ENCODE results near the gene CTIF.

Gene CTIF

GRCh38 chr18:48575658-48576456 is 37.0 kb downstream of the CTIF start:
- no peak for DNase-seq

- DNase-seq = no peak
These were observed 37.6 kb downstream of the CTIF start for GRCh38 chr18:48576457-48576771.

- DNase-seq = no peak
These were observed 38.8 kb downstream of the CTIF start for GRCh38 chr18:48577478-48578190.

- no peak for DNase-seq
These were observed 39.5 kb downstream of the CTIF start for GRCh38 chr18:48578289-48578688.

DNA sequence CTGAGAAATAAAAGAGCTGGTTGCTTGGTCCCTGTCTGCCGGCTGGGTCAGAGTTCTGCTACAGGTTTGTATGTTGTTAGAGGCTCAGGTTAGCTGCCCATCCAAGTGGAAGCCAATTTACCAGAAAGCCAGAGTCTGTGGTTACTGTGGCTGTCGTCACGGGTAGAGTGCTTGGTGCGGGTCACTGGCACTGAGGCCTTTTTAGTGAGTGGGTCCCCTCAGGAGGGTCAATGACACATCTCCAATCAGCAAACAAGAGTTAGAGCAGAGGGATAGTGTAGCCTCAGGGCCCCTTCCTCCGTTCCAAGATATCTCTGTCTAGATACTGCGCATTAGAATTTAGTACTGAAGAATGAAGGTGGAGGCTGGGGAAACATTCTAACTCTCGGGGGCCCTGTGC is 41.2 kb downstream of the CTIF start:
- DNase-seq = no peak

- no peak for DNase-seq
These were observed 42.0 kb downstream of the CTIF start for GRCh38 chr18:48580782-48581181.

- DNase-seq = no peak
These were observed 42.4 kb downstream of the CTIF start for GRCh38 chr18:48581206-48581605.

DNA sequence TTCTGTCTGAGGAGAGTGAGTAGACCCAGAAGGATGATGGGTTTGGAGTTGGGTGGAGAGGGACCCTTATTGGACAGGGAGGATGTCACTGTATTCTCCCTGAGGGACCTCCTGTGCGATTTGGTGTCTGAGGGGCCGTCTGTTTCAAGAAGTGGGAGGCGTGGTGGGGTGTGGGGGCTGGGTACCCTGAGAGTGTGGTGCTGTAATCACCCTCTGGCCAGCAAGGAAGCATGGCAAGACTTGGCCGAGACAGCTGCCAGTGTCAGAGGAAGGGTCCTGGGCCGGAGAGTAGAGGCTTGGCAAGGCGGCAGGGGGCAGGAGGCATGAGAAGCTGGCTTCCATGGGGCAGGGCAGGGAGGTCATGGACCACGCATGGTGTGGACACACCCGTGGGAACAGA is 43.1 kb downstream of the CTIF start:
- no peak for DNase-seq

GRCh38 chr18:48582946-48583345 is 44.1 kb downstream of the CTIF start:
- no peak for DNase-seq

GRCh38 chr18:48583573-48583972 is 44.7 kb downstream of the CTIF start:
- DNase-seq = no peak

DNA sequence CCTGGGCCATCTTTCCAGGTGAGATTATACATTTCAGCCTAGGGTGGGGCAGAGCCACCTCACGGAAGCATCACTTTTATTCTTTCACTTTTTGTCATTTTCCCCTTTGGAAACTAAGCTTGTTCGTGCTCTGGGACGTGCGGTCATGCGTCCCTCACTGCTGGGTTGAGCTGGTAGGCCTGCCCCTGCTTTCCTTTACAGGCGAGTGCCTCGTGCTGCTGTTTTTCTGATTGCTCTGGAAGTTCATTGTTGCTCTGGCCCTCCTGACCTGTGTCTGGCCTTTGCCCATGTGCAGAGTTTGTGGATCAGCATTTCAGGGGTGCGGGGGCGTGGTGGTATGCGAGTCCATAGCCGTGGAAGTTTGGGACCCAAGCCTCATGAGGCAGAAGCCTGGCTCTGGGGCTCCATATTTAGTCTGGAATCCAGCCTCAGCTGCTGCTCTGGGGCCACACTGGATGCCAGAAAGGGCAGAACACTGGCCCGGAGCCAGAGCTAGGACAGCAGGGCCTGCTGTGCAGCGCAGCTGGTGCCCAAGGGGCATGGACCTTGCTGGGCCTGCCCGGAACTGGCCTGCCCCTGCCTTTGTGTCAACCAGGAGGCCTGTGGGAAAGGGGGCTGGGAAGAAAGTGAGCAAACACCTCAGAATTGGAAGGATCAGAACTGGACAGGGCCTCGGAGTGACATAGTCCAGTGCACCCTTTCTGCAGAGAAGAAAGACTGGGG is 51.1 kb downstream of the CTIF start:
- no peak for DNase-seq

GRCh38 chr18:48590678-48591077 is 51.8 kb downstream of the CTIF start:
- DNase-seq = no peak

DNA sequence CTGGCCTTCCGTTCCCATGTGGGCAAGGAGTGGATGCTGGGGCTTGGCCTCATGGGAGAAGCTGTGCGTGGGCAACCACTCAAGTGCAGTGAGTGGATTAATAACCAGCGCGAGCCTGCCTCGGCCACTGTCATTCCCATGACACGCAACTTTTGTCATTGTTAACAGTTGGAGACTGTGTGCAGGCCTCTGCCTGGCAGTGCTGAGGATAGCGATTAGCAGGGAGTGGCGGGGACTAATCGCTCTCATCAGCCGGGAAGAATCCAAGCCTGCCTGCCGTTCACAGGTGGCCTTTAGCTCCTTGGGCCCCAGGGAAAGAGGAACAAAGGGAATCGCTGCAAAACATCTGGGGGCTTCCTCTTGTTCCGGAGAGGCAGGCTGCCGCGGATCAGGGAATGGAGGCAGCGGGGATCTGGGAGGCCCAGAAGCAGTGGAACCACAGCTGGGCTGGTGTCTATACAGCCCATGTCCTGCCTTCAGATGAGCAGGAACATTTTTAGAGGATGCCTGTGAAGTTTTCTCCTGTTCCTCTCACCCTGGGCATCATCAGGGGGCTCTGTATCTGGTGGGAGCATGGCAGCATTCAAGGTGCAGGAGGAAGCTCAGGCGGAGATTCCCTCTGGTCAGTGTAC is 53.8 kb downstream of the CTIF start:
- DNase-seq = no peak

GRCh38 chr18:48594471-48595094 is 55.8 kb downstream of the CTIF start:
- DNase-seq = no peak

DNA sequence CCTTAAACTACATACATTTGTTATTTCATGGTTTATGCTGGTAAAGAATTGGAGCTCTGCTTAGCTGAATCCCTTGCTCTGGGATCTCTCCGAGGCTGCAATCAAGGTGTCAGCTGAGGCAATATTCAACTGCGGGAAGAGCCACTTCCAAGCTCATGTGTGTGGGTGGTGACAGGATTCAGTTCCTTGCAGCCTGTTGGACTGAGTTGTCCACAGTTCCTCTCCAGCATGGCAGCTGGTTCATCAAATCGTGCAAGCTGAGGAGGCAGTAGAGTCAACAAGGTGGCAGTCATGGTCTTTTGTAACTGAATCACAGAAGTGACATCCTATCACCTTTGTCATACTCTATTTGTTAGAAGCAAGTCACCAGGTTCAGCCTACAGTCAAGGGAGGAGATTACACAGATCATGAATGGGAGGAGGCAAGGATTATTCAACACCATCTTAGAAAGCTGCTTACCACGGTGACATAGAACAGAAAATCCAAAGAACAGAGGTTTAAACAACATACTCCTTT is 56.9 kb downstream of the CTIF start:
- DNase-seq = no peak

- no peak for DNase-seq
These were observed 58.3 kb downstream of the CTIF start for GRCh38 chr18:48597110-48597509.

- no peak for DNase-seq
These were observed 58.8 kb downstream of the CTIF start for GRCh38 chr18:48597671-48598070.

GRCh38 chr18:48599391-48599790 is 60.6 kb downstream of the CTIF start:
- DNase-seq = no peak

DNA sequence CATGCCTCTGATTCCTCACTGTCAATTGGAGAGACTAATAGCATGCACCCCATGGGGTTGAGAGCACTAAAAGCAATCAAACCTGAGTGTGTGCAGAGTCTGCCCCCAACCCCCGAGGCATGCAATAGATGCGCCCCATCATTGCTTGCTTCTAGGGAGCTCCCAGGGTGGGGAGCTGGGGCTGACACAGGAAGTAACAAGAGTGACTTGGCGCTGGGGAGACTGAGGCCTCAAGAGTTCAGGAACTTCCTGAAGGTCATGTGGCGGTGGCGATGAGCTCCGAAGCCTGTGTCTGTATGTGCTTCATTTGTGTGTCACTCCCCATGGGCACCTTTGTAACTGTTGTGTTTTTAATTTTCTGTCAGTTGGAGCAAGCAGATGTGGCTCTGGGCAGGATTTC is 61.2 kb downstream of the CTIF start:
- DNase-seq = no peak

DNA sequence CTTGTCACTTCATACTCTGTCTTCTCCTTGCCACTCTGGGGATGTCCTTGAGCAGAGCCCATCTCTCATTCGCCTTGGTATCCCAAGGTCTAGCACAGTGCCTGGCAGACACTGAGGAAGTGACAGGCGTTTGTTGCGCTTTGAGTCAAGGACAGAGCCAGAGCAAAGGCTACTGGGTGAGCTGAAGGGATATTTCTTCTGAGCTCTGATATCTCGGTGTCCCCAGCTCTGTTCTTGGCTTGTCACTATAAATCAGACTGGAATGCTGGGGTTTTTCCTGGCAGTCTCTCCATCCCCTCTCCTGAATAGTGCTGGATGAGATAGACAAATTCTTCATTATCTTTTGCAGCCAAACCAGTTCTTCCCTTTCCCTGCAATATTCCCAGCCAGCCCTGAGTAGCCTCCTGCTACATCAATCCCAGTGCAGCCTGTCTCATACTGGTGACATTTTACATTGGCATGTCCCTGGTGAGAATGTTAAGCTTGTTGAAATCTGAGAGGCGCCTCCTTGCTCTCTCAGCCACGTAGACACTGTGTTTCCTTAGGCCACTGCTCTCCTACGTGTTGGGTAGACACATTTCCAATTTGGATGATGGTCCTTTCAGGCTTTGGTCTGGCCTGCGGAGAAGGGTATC is 61.7 kb downstream of the CTIF start:
- DNase-seq = no peak

DNA sequence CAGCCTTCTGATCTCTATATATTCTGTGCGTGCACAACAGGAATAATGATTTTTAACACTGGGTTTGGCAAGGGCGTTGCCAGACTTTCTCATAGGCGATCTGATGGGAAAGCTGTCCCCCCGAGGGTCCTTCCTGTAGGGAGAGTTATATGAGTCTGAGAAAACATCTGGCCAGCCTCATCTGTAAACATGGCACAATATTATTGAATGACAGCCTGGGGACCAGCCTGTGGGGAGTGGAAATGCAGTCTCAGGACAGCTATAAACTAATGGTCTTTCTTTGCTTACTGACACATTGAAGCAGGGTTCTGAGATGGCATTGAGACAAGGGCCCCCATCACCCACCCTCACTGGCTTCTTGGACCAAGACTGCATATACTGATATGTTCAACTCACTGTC is 62.5 kb downstream of the CTIF start:
- no peak for DNase-seq

DNA sequence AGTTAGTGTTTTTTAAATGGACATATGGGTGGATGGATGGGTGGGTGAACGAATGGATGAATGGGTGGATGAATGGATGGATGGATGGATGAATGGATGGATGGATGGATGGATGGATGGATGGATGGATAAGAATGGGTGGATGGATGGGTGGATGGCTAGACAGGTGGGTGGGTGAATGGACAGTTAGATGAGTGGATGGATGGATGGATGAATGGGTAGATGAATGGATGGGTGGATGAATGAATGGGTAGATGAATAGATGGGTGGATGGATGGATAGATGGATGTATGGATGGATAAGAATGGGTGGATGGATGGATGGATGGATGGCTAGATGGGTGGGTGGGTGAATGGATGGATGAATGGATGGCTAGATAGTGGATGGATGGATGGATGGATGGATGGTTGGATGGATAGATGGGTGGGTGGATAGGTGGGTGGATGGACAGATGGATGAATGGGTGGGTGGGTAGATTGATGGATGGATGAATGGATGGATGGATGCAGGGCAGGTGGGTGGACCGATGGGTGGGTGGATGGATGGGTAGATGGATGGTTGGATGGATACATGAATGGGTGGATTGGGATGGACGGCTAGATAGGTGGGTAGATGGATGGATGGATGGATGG is 64.0 kb downstream of the CTIF start:
- no peak for DNase-seq
